HG03135 (cell line): ENCODE data around the gene ITPKB.

Experiments used
- ATAC-seq: cut with Tn5 transposase; IDR thresholded peaks from one replicate; pipeline ENCODE4 v1.9.1; 2021; ENCODE audit warnings: mild to moderate bottlenecking, moderate library complexity; ENCODE audit not compliant: unreplicated experiment

The ITPKB gene

GRCh38 chr1:226586650-226587422, 152.2 kb downstream of the ITPKB start:
- no peak for ATAC-seq

DNA sequence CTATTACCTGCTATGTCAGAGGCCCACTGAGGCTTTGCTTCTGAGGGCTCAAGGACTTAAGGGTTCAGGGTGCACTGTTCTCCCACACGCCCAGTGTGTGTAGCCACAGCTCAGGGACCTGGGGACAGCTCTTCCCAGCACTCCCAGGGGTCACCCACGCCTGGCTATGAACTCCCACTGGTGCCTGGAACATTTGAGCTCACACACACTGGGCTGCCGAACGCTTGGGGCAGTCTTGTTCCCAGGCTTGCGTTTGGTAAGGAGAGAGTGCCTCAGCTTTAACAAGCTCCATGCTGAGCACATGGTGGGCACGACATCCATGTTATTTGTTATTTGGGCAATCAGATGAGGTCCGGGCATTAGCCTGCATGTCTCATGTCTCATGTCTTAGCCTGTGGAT, 153.0 kb downstream of the ITPKB start:
- no peak for ATAC-seq

GRCh38 chr1:226584164-226584563, 154.9 kb downstream of the ITPKB start:
- no peak for ATAC-seq

- no peak for ATAC-seq
These were observed 156.1 kb downstream of the ITPKB start for GRCh38 chr1:226582966-226583365.
